ENCODE results near the gene PTCSC3. TPM values are rescaled to one million over a fixed set of nuclear protein-coding genes. Genes with fewer than 3 reads are reported as not detected.

The PTCSC3 gene
- total RNA-seq, 1 experiment from 2014 or later: not detected

- BruUV-seq (replicated peaks): no TSS peak
- TF ChIP-seq CTCF (IDR thresholded peaks at IDR 0.05; ENCODE audit: unreplicated experiment): no peak
- DNase-seq: no peak
- Mint-ChIP-seq H3K9me3 (ENCODE audit: low read depth, unreplicated experiment) (no peaks in the 10 kb centered on the region), H3K4me1 (ENCODE audit: low read depth, unreplicated experiment) (no peaks in the 10 kb centered on the region), H3K27ac (ENCODE audit: unreplicated experiment) (no peak overlapping the region), H3K27me3 (ENCODE audit: unreplicated experiment) (peaks cover 29% of the 10 kb centered on the region), H3K4me3 (ENCODE audit: low read depth, unreplicated experiment) (no peak overlapping the region), H3K36me3 (ENCODE audit: insufficient read depth, unreplicated experiment) (no peaks in the 10 kb centered on the region)
- CTCF ChIA-PET: interaction anchor here (1.4 kb wide), 1 partner anchor 10 kb away, joined by 4 read pairs; no protein-coding TSS in a partner anchor
- intact Hi-C loops (cut with micrococcal nuclease; ENCODE audit: unreplicated experiment): no loop called here
Observed at GRCh38 chr14:36171607-36172006, 4.9 kb downstream of the PTCSC3 start.

- Mint-ChIP-seq H3K36me3 (ENCODE audit: insufficient read depth, unreplicated experiment) (no peaks in the 10 kb centered on the region), H3K4me3 (ENCODE audit: low read depth, unreplicated experiment) (no peak overlapping the region), H3K27me3 (ENCODE audit: unreplicated experiment) (peaks cover 6% of the 10 kb centered on the region), H3K4me1 (ENCODE audit: low read depth, unreplicated experiment) (no peaks in the 10 kb centered on the region), H3K27ac (ENCODE audit: unreplicated experiment) (no peak overlapping the region), H3K9me3 (ENCODE audit: low read depth, unreplicated experiment) (no peaks in the 10 kb centered on the region)
- BruUV-seq (replicated peaks): no TSS peak
- no peak for DNase-seq
- intact Hi-C loops (cut with micrococcal nuclease; ENCODE audit: unreplicated experiment): no loop called here
- no peak for TF ChIP-seq CTCF (IDR thresholded peaks at IDR 0.05; ENCODE audit: unreplicated experiment)
- CTCF ChIA-PET: interaction anchor here (0.7 kb wide), 1 partner anchor 1762 kb away, joined by 5 read pairs; no protein-coding TSS in a partner anchor
Observed at GRCh38 chr14:36167431-36167830, 9.1 kb downstream of the PTCSC3 start.

GRCh38 chr14:36163451-36163850 is 13.1 kb downstream of the PTCSC3 start:
- H3K36me3 Mint-ChIP-seq (ENCODE audit: insufficient read depth, unreplicated experiment): no peaks in the 10 kb centered on the region
- CTCF ChIA-PET: interaction anchor here (0.6 kb wide), 1 partner anchor 93 kb away, joined by 6 read pairs; no protein-coding TSS in a partner anchor
- peaks cover 30% of the 10 kb centered on the region for H3K27me3 Mint-ChIP-seq (ENCODE audit: unreplicated experiment)
- H3K27ac Mint-ChIP-seq (ENCODE audit: unreplicated experiment): no peak overlapping the region
- intact Hi-C loops (cut with micrococcal nuclease; ENCODE audit: unreplicated experiment): no loop called here
- H3K4me1 Mint-ChIP-seq (ENCODE audit: low read depth, unreplicated experiment): no peaks in the 10 kb centered on the region
- DNase-seq: no peak
- H3K9me3 Mint-ChIP-seq (ENCODE audit: low read depth, unreplicated experiment): no peaks in the 10 kb centered on the region
- BruUV-seq (replicated peaks): no TSS peak
- no peak for TF ChIP-seq CTCF (IDR thresholded peaks at IDR 0.05; ENCODE audit: unreplicated experiment)
- H3K4me3 Mint-ChIP-seq (ENCODE audit: low read depth, unreplicated experiment): no peak overlapping the region

- Mint-ChIP-seq H3K27ac (ENCODE audit: unreplicated experiment) (no peak overlapping the region), H3K4me3 (ENCODE audit: low read depth, unreplicated experiment) (peak overlapping the region; percentile 58), H3K36me3 (ENCODE audit: insufficient read depth, unreplicated experiment) (no peaks in the 10 kb centered on the region), H3K27me3 (ENCODE audit: unreplicated experiment) (peaks cover 42% of the 10 kb centered on the region), H3K4me1 (ENCODE audit: low read depth, unreplicated experiment) (no peaks in the 10 kb centered on the region), H3K9me3 (ENCODE audit: low read depth, unreplicated experiment) (no peaks in the 10 kb centered on the region)
- intact Hi-C loops (cut with micrococcal nuclease; ENCODE audit: unreplicated experiment): no loop called here
- peak; percentile 2 for DNase-seq
- no TSS peak for BruUV-seq (replicated peaks)
- CTCF ChIA-PET: interaction anchor here (0.5 to 1.0 kb wide), 5 partner anchors 10 to 215 kb away, joined by 3 to 8 read pairs (median 5); no protein-coding TSS in a partner anchor
- TF ChIP-seq CTCF (IDR thresholded peaks at IDR 0.05; ENCODE audit: unreplicated experiment): no peak
Observed at GRCh38 chr14:36162267-36162666, 14.3 kb downstream of the PTCSC3 start.

Data from Calu3 (cell line).